GM19395 (cell line): ENCODE measurements around the gene ERICH6.
"Not testable (repeated sequence)": the region's sequence is repeated elsewhere in the genome, so short reads cannot be mapped to it uniquely, and the experiment has no call there.

Experiments used
- ATAC-seq: cut with Tn5 transposase; IDR thresholded peaks from one replicate; pipeline ENCODE4 v1.9.1; 2021; ENCODE audit warnings: mild to moderate bottlenecking, moderate library complexity; ENCODE audit not compliant: unreplicated experiment

ERICH6 gene

DNA sequence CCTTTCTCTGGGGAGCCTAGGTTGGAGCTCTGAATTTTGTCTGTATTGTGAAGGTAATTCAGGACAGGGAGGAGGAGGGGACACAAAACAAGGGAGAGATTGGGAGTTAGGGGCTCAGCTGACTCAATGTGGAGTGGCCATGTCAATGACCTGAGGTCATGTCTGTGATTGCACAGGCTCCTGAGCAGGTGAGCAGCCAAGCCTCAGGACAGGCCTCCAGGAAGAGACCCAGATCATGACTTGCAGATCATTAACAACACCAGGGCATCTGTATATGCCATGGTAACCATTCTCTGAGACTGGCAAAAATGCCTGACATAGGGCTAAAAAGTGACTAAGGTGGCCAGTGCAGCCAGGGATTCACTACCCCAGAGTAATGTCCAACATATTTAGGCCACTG lies 20.9 kb downstream of the ERICH6 start:
- no peak for ATAC-seq

DNA sequence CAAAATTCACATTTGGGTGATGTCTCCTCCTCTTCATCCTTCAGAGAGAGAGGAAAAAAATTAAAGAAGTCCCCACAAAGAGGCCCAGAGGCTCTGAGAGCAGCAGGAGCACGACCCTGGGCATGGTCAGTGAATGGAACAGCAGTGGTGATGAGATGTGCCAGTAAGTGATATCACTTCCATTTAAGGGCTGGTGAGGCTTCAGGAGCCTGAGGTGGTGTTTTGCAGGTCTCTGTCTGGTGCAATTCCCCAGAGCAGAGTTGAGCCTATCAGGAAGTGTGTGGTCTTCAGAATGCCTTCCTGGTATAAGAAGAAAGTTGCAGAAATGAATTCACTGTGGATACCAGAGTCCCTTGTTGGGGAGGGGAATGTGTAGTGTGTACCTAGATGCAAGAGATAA lies 21.4 kb downstream of the ERICH6 start:
- no peak for ATAC-seq

DNA sequence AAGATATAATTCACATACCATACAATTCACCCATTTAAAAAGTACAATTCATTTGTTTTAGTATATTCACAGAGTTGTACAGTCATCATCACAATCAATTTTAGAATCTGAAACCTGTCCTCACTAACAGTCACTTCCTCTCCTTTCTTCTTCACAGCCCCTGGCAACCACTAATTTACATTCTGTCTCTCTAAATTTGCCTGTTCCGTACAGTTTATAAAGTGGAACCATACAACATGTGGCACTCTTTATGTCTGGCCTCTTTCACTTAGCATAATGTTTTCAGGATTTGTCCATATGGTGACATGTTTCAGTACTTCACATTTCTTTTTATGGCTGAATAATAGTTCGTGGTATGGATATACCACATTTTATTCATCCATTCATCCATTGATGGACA lies 22.7 kb downstream of the ERICH6 start:
- ATAC-seq, result peak; percentile 99

DNA sequence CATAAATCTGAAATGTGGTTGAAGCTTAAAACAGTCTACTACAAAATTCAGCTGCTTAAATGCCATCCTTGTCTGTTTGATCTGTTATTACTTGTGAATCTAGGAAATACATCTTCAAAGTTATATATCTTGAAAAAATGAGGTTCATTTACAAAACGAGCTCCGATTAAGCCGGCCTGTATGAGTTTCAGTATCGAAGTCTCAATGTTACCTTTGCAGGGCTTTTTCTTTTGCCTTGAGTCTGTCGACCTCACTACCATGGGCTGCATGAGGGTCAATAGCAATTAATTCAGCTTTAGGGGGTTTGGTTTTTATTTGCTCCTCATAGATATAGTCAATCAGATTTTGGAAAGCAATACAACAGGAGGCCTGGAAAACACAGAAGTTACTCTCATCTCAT lies 23.2 kb downstream of the ERICH6 start:
- peak; percentile 50 for ATAC-seq

DNA sequence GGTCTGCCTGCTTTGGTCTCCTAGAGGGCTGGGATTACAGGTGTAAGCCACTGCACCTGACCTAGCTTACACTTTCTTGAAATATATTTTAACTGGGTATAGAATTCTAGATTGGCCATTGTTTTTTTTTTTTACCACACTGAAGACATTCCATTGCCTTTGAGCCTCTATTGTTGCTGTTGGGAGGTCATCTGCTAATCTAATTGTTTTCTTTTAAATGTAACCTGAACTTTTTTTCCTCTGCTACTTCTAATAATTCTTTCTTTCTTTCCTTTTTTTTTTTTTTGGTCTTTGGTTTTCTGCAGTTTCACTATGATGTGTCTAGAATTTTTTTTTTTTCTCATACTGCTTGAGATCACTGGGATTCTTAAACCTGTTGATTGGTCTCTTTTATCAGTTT lies 28.1 kb downstream of the ERICH6 start:
- no peak for ATAC-seq

DNA sequence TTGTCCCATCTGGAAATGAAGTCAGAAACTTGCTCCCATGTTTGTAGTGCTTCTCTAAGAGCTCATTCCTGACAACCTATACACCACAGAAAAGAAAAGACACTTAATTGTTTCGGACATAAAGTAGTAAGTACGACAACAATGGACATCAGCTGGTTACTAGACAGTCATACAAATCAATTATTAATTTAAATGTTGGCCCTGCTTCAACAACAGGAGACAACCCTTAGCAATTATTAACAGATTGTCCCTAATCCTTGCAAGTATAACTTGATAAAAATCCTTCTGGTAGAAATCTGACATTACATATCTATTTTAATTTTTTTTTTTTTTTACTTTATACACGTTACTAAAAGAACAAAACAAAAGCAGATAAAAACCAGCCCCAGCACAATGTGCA lies 29.8 kb downstream of the ERICH6 start:
- ATAC-seq, result no peak

DNA sequence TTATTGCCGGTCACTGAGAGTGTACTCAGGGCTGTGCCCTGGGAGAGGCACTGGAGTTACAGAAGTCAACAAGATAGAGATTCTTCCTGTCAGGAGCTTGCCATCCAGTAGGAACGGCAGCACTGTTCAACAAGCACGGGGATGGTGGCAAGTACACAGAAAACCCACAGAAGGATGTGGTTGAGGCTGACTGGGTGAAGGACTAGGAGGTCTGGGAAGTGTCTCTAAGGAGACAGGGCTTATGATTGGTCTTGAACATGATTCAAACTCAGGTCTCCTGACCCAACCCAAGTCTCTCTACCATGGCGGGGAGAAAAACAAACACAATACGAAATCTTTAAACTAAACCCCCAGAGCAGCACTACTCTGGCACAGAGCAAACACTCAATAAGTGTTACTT lies 37.6 kb downstream of the ERICH6 start:
- ATAC-seq, result no peak

DNA sequence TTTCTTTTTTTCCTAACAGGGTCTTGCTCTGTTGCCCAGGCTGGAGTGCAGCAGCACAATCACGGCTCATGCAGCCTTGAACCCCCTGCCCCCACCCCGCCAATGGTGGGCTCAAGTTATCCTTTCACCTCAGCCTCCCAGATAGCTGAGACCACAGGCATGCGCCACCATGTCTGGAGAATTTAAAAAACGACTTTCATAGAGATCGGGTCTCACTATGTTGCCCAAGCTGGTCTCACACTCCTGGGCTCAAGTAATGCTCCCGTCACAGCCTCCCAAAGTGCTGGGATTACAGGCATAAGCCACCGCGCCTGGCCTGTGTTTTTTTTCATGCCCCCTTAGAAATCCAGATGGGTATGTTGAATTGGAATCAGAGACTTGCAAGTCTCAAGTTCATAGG lies 40.3 kb downstream of the ERICH6 start:
- ATAC-seq, result no peak

DNA sequence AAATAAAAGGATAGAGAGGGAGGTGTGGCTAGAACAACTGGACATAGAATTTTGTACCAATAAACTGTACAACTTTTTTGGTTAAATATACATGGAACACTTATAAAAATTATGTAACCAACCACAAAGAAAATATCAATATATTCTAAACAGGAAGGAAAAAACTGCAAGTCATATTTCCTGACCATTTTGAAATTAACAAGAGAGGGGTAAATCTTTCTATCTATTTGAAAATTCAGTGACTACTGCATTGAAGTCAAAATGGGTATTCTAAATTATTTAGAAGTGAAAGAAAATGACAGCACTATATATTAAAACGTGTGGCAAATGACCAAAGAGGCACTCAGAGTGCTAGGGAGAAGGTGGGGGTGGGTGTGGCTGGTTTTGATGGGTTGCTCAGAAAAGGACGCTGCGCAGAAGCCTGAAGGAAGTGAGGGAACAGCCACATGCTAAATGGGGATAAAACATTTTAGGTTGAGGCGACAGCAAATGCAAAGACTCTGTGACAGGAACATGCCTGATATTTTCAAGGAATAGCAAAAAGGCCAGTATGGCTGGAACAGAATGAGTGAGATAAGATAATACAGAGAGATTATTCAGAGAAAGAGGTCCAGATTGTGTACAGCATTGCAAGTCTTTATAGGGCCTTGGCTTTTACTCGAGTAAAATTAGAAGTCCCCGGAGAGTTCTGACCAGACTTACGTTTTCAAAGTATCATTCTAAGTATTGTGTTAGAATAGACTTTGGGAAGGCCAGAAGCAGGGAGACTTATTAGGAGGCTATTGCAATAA lies 41.1 kb downstream of the ERICH6 start:
- no peak for ATAC-seq

DNA sequence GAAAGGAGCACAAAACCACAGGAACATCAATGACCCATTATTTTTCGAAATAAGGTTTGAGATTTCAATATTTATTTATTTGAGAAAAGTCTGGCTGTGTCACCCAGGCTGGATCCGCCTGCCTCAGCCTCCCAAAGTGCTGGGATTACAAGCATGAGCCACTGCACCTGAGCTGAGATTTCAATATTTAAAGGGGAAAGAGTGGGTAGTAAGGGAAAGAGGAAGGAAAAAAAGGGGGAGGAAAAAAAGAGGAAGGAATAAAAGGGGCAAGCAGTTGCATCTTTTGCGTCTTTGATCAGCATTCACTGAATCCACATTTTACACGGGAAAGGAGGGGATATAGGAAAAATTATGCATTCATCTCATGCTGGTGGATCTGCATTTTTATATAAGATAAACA lies 47.4 kb downstream of the ERICH6 start:
- no peak for ATAC-seq

DNA sequence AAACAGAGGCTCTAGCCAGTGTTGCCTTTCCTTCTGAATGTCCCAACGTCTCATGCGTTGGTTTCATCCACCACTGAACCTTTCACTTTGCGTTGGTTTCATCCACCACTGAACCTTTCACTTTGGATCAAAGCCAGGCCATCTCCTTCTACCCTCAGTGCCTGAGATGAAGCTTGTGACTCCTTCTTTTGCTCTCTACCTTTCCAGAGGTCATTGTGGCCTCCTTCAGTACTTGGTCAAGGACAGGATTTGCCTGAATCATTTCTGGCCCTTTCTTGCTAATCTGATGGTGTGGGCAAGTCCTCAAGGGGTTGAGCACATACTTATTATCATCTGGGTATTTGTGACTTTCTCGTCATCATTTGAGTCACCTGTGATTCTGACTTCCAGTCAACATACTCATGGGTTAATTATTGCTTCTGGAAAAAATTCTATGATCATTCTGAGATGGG lies 50.6 kb downstream of the ERICH6 start:
- ATAC-seq, result peak; percentile 76

DNA sequence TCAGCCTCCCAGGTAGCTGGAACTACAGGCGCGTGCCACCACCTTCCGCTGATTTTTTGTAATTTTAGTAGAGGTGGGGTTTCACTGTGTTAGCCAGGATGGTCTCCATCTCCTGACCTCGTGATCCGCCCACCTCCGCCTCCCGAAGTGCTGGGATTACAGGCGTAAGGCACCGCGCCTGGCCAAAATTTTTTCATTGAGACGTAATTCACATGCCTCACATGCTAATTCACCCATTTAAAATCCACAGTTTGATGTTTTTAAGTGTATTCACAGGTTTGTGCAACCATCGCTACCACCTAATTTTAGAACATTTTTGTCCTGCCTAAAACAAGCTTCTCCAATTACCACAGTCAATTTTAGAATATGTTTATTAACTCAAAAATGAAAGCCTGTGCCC lies 63.5 kb downstream of the ERICH6 start:
- ATAC-seq, result no peak

DNA sequence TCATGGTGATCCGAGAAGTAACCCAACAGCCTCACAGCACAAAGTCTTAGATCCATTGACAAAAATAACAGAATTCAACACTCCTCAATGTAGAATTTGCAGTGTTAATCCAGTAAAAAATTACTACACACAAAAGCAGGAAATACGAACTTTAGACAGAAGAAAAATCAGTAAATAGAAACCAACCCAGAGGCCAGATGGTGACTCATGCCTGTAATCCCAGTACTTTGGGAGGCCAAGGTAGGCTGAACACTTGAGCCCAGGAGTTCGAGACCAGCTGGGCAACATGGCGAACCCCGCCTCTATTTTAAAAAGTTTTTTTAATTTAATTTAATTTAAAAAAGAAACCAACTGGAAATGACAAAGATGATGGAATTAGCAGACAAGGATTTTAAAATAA lies 64.5 kb downstream of the ERICH6 start:
- ATAC-seq, result no peak

DNA sequence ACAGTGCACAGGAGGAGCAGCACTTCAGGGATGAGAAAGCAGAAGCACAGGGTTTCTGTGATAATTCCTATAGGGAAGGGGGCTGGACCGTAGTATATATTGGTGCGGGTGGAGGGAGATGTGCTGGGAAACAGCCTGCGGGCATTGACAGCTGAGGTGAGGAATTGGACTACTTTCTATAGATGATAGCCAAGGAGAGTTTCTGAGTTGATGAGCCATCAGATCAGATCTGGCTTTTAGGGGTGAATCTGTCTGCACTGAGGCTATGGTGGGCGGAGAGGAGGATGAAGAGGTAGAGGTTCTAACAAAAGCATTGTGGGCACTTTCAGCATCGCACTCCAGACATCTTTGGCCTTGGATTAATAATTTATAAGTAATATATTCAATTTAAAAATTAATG lies 67.5 kb downstream of the ERICH6 start:
- no peak for ATAC-seq

DNA sequence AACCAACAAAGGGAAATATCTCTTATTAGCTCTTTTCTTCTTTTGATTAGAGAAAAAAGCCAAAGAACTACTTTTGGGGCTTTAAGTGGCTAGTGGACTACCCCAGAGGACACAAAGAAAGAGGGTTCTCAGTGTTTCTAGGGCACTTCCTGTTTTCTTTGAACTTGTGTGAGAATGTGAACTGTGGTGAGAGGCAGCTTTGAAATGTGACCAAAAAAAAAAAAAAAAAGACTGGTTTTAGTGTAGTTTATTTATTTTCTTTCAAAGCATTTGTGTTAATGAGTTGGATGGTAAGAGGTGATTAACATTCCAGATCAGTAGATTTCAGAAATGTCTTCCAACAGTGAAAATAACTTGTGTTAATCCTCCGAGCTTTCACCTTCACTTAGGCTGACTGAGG lies 68.2 kb downstream of the ERICH6 start:
- ATAC-seq, result peak; percentile 82

DNA sequence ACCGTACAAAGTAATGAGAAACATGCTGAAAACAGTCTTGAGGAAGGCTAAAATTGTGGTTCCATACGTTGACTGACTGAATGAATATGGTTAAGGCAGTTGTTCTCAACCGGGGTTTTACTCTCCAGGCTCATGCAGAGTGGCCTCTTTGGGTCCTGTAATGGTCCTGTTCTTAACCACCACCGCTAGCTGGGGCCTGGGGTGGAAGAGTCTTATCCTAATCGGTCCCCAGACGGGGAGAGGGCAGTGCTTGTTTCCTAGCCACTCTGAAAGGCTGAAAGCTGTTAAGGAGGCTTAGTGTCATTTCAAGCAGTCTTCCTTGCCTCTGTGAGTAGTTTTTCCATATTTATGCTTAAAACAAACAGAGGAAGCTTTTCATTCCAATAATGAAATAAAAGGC lies 68.6 kb downstream of the ERICH6 start:
- ATAC-seq, result no peak

DNA sequence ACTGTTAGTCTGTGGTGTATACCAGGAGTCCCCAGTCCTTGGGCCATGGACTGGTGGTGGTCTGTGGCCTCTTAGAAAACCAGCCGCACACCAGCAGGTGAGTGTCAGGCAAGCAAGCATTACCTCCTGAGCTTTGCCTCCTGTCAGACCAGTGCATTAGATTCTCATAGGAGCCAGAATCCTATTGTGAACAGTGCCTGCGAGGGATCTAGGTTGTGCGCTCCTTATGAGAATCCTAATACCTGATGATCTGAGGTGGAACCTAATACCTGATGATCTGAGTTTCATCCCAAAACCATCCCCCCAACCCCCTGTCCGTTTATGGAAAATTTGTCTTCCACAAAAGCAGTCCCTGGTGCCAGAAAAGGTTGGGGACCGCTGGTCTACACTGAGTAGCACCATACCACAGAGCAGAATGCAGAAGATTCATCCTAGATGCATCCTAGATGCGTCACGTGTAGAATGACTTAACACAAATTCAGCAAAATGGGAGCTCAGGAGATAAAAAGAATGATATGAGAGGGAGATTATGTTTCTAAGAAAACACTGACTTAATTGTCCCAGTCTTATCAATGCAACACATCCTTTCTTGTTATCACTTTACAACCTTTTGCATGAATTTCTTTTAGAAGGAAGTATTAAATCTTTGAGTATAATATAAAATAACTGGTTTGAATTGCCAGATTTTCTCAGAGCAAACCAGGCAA lies 72.1 kb downstream of the ERICH6 start:
- ATAC-seq, result no peak

DNA sequence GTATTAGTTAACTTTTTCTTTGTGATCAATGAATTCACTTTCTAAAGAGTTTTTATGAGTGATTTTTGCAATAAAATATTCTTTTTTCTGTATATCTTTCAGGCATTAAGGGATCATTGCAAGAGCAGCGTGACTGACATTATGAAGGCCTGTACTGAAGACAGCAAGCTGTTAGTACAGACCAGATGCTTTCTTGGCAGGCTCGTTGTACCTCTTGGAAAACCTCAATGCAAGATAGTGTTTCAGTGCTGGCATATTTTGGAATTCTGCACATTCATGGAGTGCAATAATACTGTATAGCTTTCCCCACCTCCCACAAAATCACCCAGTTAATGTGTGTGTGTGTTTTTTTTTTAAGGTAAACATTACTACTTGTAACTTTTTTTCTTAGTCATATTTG lies 76.2 kb downstream of the ERICH6 start:
- no peak for ATAC-seq

DNA sequence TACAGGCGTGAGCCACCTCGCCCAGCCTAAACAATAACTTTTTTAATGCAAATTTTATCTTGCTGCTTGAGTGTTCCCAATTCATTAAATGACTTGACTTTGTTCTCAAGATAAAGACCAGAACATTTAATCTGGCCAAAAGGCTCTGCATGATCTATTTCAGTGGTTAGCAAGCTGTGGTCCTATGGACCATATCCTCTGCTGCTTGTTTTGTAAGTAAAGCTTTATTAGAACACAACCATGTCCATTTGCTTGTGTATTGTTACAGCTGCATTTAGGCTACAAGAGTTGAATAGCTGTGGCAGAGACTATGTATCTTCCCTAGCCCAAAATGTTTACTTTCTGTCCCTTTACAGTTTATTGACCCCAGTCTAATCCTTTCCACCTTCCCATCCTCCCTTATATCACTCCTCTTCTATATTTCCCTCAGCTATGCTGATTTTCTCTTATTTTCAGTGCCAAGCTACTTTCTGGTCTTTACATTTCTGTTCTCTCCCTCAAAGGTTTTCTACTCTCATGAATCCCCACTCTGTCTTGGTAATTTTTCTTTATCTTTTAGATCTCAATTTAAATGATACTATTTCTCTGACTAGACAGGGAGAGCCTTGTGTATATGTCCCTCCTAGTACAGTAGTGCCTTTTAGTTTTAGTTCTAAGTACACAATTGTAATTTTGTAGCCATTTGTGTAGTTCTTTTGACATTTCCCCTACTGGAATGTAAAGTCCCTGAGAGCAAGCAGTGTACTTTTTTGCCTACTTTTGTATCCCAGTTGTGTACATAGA lies 77.4 kb downstream of the ERICH6 start:
- no peak for ATAC-seq

DNA sequence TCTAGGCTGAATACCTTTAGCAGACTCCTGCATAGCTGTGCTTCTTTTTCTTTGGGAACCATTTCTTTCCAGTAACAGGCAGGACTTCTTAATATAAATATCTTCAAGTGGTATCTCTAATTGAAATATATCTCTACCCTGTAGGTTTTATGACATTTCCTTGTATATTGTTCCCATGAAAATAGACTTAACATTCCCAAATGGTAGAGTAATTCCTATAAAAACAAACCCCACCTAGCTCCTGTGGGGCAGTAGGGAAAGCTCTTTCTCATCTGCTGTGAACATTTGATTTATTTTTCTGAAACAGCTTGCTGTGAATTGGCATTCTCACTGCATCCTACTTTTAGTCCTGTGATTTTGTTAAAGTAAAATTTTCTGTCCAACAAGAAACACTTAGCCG lies 79.8 kb downstream of the ERICH6 start:
- ATAC-seq, result no peak

DNA sequence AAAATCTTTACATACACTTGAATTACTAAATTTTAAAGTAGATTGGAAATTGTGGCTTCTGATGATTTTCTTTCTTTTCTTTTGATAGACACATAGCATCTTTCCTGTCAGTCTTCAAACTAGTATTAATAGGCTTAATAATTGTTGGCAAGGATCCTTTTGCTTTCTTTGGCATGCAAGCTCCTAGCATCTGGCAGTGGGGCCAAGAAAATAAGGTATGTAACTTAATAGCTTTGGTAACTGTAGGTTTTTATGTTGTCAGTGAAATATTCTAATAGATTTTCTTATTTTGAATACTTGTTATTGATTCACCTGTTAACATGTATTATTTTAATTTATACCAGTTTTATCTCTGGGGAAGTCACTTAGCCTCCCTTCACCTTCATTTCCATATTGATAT lies 80.8 kb downstream of the ERICH6 start:
- not testable (repeated sequence) for ATAC-seq
